HL-60 (cell line): Measurements from ENCODE around the gene TMEM35A.
A peak's percentile ranks its signal among the peaks of the same experiment; 100 is the strongest.
"Not testable (repeated sequence)": the region's sequence is repeated elsewhere in the genome, so short reads cannot be mapped to it uniquely, and the experiment has no call there.

Experiments used
- DNase-seq, 2 experiments: peaks; one replicate each; pipeline ENCODE4 v3.0.0-alpha.2; 2010 to 2020; ENCODE audit warnings: low read depth in 1 of 2, low spot score in 1 of 2
- H3K27ac ChIP-seq: fragments of 250-450 bp; sonication (Bioruptor Pico); replicated peaks from 2 replicates; pipeline ENCODE4 v1.5.1; 2020; ENCODE audit warnings: mild to moderate bottlenecking, moderate library complexity
- H3K27me3 ChIP-seq: fragments of 250-450 bp; sonication (Bioruptor Pico); 2 replicates; pipeline ENCODE4 v1.5.1; 2021; ENCODE audit warnings: mild to moderate bottlenecking, moderate library complexity; ENCODE audit not compliant: insufficient read depth, poor library complexity, severe bottlenecking
- H3K4me3 ChIP-seq: replicated peaks from 2 replicates; pipeline ENCODE4 v1.5.1; 2011; ENCODE audit warnings: mild to moderate bottlenecking, control low read depth, low read length; ENCODE audit not compliant: insufficient read depth
- GABPA ChIP-seq: IDR thresholded peaks from 2 replicates; pipeline ENCODE4 v1.6.1; 2012; ENCODE audit warnings: low read depth
- POLR2AphosphoS5 ChIP-seq: IDR thresholded peaks from 2 replicates; pipeline ENCODE4 v1.6.1; 2012; ENCODE audit warnings: low read depth
- SPI1 ChIP-seq: IDR thresholded peaks from 2 replicates; pipeline ENCODE4 v1.6.1; 2012; ENCODE audit warnings: low read depth, mild to moderate bottlenecking, borderline replicate concordance
- TF ChIP-seq, protein P1 (sequence below): IDR thresholded peaks from one replicate; pipeline ENCODE4 v1.5.1; 2011; ENCODE audit warnings: low read length, control low read depth, inconsistent platforms; ENCODE audit not compliant: insufficient read depth
- TF ChIP-seq, protein P2 (sequence below): IDR thresholded peaks from 2 replicates; pipeline ENCODE4 v1.6.1; 2012; ENCODE audit warnings: low read depth; ENCODE audit not compliant: insufficient replicate concordance

Gene TMEM35A

GRCh38 chrX:101040197-101040596 is 38.5 kb upstream of the TMEM35A start:
- no peak for DNase-seq
- H3K4me3 ChIP-seq = no peak overlapping the region
- no peak overlapping the region for H3K27ac ChIP-seq
- H3K27me3 ChIP-seq = no peaks in the 10 kb centered on the region
- TF ChIP-seq GABPA = no peak
- TF ChIP-seq SPI1 = no peak
- no peak for TF ChIP-seq POLR2AphosphoS5
- TF ChIP-seq, protein P1, sequence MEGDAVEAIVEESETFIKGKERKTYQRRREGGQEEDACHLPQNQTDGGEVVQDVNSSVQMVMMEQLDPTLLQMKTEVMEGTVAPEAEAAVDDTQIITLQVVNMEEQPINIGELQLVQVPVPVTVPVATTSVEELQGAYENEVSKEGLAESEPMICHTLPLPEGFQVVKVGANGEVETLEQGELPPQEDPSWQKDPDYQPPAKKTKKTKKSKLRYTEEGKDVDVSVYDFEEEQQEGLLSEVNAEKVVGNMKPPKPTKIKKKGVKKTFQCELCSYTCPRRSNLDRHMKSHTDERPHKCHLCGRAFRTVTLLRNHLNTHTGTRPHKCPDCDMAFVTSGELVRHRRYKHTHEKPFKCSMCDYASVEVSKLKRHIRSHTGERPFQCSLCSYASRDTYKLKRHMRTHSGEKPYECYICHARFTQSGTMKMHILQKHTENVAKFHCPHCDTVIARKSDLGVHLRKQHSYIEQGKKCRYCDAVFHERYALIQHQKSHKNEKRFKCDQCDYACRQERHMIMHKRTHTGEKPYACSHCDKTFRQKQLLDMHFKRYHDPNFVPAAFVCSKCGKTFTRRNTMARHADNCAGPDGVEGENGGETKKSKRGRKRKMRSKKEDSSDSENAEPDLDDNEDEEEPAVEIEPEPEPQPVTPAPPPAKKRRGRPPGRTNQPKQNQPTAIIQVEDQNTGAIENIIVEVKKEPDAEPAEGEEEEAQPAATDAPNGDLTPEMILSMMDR = no peak
- TF ChIP-seq, protein P2, sequence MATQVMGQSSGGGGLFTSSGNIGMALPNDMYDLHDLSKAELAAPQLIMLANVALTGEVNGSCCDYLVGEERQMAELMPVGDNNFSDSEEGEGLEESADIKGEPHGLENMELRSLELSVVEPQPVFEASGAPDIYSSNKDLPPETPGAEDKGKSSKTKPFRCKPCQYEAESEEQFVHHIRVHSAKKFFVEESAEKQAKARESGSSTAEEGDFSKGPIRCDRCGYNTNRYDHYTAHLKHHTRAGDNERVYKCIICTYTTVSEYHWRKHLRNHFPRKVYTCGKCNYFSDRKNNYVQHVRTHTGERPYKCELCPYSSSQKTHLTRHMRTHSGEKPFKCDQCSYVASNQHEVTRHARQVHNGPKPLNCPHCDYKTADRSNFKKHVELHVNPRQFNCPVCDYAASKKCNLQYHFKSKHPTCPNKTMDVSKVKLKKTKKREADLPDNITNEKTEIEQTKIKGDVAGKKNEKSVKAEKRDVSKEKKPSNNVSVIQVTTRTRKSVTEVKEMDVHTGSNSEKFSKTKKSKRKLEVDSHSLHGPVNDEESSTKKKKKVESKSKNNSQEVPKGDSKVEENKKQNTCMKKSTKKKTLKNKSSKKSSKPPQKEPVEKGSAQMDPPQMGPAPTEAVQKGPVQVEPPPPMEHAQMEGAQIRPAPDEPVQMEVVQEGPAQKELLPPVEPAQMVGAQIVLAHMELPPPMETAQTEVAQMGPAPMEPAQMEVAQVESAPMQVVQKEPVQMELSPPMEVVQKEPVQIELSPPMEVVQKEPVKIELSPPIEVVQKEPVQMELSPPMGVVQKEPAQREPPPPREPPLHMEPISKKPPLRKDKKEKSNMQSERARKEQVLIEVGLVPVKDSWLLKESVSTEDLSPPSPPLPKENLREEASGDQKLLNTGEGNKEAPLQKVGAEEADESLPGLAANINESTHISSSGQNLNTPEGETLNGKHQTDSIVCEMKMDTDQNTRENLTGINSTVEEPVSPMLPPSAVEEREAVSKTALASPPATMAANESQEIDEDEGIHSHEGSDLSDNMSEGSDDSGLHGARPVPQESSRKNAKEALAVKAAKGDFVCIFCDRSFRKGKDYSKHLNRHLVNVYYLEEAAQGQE = no peak

GRCh38 chrX:101051153-101051548 is 27.5 kb upstream of the TMEM35A start:
- Histone ChIP-seq H3K27ac (peak overlapping the region; percentile 93), H3K27me3 (no peaks in the 10 kb centered on the region), H3K4me3 (peak overlapping the region; percentile 57)
- DNase-seq = no peak
- TF ChIP-seq, protein P2 = no peak
- TF ChIP-seq GABPA (no peak), SPI1 (no peak), POLR2AphosphoS5 (no peak)
- TF ChIP-seq, protein P1 = no peak

- TF ChIP-seq, protein P2 = no peak
- TF ChIP-seq GABPA (no peak), POLR2AphosphoS5 (peak; percentile 53; the same call in 1 of the 2 replicates), SPI1 (no peak)
- TF ChIP-seq, protein P1 = no peak
- peak; percentile 61 to 92 for DNase-seq
- H3K4me3 ChIP-seq = peak within 1 kb of the TSS; percentile 57
- peak within 1 kb of the TSS; percentile 93 for H3K27ac ChIP-seq
- no peaks in the 10 kb centered on the region for H3K27me3 ChIP-seq
These were observed 27.0 kb upstream of the TMEM35A start, which contains the start of gene TRMT2B for GRCh38 chrX:101051549-101052302. Gene TRMT2B (minus strand): TSS chrX:101052111. CDS start chrX:101042289, 9,822 bp downstream.

DNA sequence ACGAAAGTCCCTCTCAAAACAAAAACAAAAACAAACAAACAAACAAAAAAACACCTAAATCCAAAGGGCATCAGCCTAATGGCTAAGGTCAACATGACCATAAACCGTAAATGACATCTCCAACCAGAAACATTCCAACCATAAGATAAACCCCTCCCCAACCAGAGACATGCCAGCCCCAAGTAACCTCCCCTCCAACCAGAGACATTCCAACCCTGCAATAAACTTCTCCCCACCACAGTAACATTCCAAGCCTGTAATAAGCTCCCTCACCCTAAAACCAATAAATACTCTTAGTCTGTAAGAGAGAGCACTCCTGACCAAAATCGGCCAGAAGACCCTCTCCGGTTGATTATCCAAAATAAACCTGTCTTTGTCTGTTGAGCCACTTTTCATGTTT is 22.1 kb upstream of the TMEM35A start:
- H3K27ac ChIP-seq, DNase-seq, H3K4me3 ChIP-seq, H3K27me3 ChIP-seq: not testable (repeated sequence)
